ENCODE results near the gene ILRUN.
"Not testable (repeated sequence)": the region's sequence is repeated elsewhere in the genome, so short reads cannot be mapped to it uniquely, and the experiment has no call there.

Gene ILRUN

GRCh38 chr6:34695729-34696188 is 808 bp downstream of the ILRUN start:
- DNase-seq (ENCODE audit: extremely low read depth, low read depth) = no peak

GRCh38 chr6:34692280-34692679 is 4.3 kb downstream of the ILRUN start:
- TF ChIP-seq CTCF (IDR thresholded peaks at IDR 0.05; ENCODE audit: low read depth, low read length) = no peak
- no peak for DNase-seq (ENCODE audit: extremely low read depth, low read depth)

More at GRCh38 chr6:34695729-34696188, 808 bp downstream of the ILRUN start:
- no peak for TF ChIP-seq CTCF (IDR thresholded peaks at IDR 0.05; ENCODE audit: low read depth, low read length)

GRCh38 chr6:34689742-34690141 is 6.8 kb downstream of the ILRUN start:
- TF ChIP-seq CTCF (IDR thresholded peaks at IDR 0.05; ENCODE audit: low read depth, low read length) = no peak

GRCh38 chr6:34688956-34689355 is 7.6 kb downstream of the ILRUN start:
- no peak for DNase-seq (ENCODE audit: extremely low read depth, low read depth)
- TF ChIP-seq CTCF (IDR thresholded peaks at IDR 0.05; ENCODE audit: low read depth, low read length) = no peak

More at GRCh38 chr6:34689742-34690141, 6.8 kb downstream of the ILRUN start:
- no peak for DNase-seq (ENCODE audit: extremely low read depth, low read depth)

- DNase-seq (ENCODE audit: extremely low read depth, low read depth) = no peak
- no peak for TF ChIP-seq CTCF (IDR thresholded peaks at IDR 0.05; ENCODE audit: low read depth, low read length)
Measured at GRCh38 chr6:34684919-34685318, 11.6 kb downstream of the ILRUN start.

GRCh38 chr6:34684364-34684763 is 12.2 kb downstream of the ILRUN start:
- no peak for DNase-seq (ENCODE audit: extremely low read depth, low read depth)
- no peak for TF ChIP-seq CTCF (IDR thresholded peaks at IDR 0.05; ENCODE audit: low read depth, low read length)

- no peak for TF ChIP-seq CTCF (IDR thresholded peaks at IDR 0.05; ENCODE audit: low read depth, low read length)
- no peak for DNase-seq (ENCODE audit: extremely low read depth, low read depth)
Measured at GRCh38 chr6:34680802-34681515, 15.6 kb downstream of the ILRUN start.

GRCh38 chr6:34680313-34680712 is 16.3 kb downstream of the ILRUN start:
- not testable (repeated sequence) for DNase-seq (ENCODE audit: extremely low read depth, low read depth)
